HEK293 (cell line): ENCODE measurements around the gene KIAA0319L.

Experiments
- CTCF ChIA-PET: fragments of 350-600 bp; formaldehyde crosslinking; extraction: SDS; loops from one replicate; lab custom pipeline; 2021; ENCODE audit warnings: antibody characterized with exemption; lab: Yijun Ruan, JAX
- POLR2A ChIA-PET: fragments of 300-600 bp; formaldehyde crosslinking; extraction: SDS; loops from one replicate; lab custom pipeline; 2020; ENCODE audit warnings: antibody characterized with exemption, inconsistent platforms; lab: Yijun Ruan, JAX
- H3K27ac ChIP-seq: fragments of 200-500 bp; sonication (Bioruptor generic); 2 replicates; pipeline ENCODE4 v1.5.1; 2014; ENCODE audit warnings: low read depth, low read length, control low read depth, inconsistent platforms; ENCODE audit errors: extremely low read depth
- H3K36me3 ChIP-seq, 2 experiments: fragments of 200-500 bp in 1 of 2; sonication (Bioruptor generic) in 1 of 2; 1 replicate in 1 of 2; 2 replicates in 1 of 2; pipeline ENCODE4 v1.5.1; 2014 to 2017; ENCODE audit warnings: inconsistent platforms in 2 of 2, low read length in 2 of 2; ENCODE audit not compliant: control insufficient read depth in 2 of 2, insufficient read depth in 1 of 2
- H3K4me1 ChIP-seq: fragments of 200-500 bp; sonication (Bioruptor generic); 2 replicates; pipeline ENCODE4 v1.5.1; 2014; ENCODE audit warnings: mild to moderate bottlenecking, low read length, inconsistent platforms; ENCODE audit not compliant: control insufficient read depth, insufficient read depth
- H3K4me3 ChIP-seq: 2 replicates; pipeline ENCODE4 v1.5.1; 2011; ENCODE audit warnings: low read depth, mild to moderate bottlenecking, control low read depth, low read length, moderate library complexity
- H3K9me3 ChIP-seq: fragments of 200-500 bp; sonication (Bioruptor generic); 2 replicates; pipeline ENCODE4 v1.5.1; 2014; ENCODE audit warnings: low read depth, low read length, inconsistent platforms; ENCODE audit not compliant: control insufficient read depth, insufficient read depth
- AEBP2 ChIP-seq: fragments of 450-650 bp; formaldehyde crosslinking; IDR thresholded peaks from 2 replicates; pipeline ENCODE4 v1.5.1; 2016; ENCODE audit warnings: missing biosample characterization, missing genetic modification characterization, borderline replicate concordance
- CTCF ChIP-seq: fragments of 450-650 bp; formaldehyde crosslinking; IDR thresholded peaks from 2 replicates; pipeline ENCODE4 v1.5.1; 2016; ENCODE audit warnings: missing biosample characterization, missing genetic modification characterization
- INSM2 ChIP-seq: fragments of 450-650 bp; formaldehyde crosslinking; IDR thresholded peaks from 2 replicates; pipeline ENCODE4 v1.5.1; 2016; ENCODE audit warnings: missing biosample characterization, missing genetic modification characterization
- PRDM2 ChIP-seq: fragments of 450-650 bp; formaldehyde crosslinking; IDR thresholded peaks from 2 replicates; pipeline ENCODE4 v1.5.1; 2016; ENCODE audit warnings: missing biosample characterization, missing genetic modification characterization, borderline replicate concordance
- ZNF184 ChIP-seq: fragments of 450-650 bp; IDR thresholded peaks from 2 replicates; pipeline ENCODE4 v1.5.1; 2018; ENCODE audit warnings: missing biosample characterization, mild to moderate bottlenecking, missing genetic modification characterization
- ZNF223 ChIP-seq: fragments of 450-650 bp; formaldehyde crosslinking; IDR thresholded peaks from 2 replicates; pipeline ENCODE4 v1.5.1; 2016; ENCODE audit warnings: missing biosample characterization, missing genetic modification characterization
- ZNF311 ChIP-seq: fragments of 450-650 bp; formaldehyde crosslinking; IDR thresholded peaks from 2 replicates; pipeline ENCODE4 v1.5.1; 2017; ENCODE audit warnings: missing biosample characterization, missing genetic modification characterization, borderline replicate concordance
- ZNF404 ChIP-seq: fragments of 450-650 bp; formaldehyde crosslinking; IDR thresholded peaks from 2 replicates; pipeline ENCODE4 v1.5.1; 2017; ENCODE audit warnings: missing biosample characterization, missing genetic modification characterization
- ZNF561 ChIP-seq: fragments of 450-650 bp; IDR thresholded peaks from 2 replicates; pipeline ENCODE4 v1.5.1; 2018; ENCODE audit warnings: missing biosample characterization, missing genetic modification characterization, borderline replicate concordance
- ZNF654 ChIP-seq: fragments of 450-650 bp; formaldehyde crosslinking; IDR thresholded peaks from 2 replicates; pipeline ENCODE4 v1.5.1; 2016; ENCODE audit warnings: low read depth, missing biosample characterization, missing genetic modification characterization
- ZNF768 ChIP-seq: fragments of 450-650 bp; formaldehyde crosslinking; IDR thresholded peaks from 2 replicates; pipeline ENCODE4 v1.5.1; 2018; ENCODE audit warnings: missing biosample characterization, mild to moderate bottlenecking, missing genetic modification characterization
- ZNF837 ChIP-seq: fragments of 450-650 bp; formaldehyde crosslinking; IDR thresholded peaks from 2 replicates; pipeline ENCODE4 v1.5.1; 2016; ENCODE audit warnings: missing biosample characterization, missing genetic modification characterization

The KIAA0319L gene

GRCh38 chr1:35533586-35533985 lies 23.6 kb downstream of the KIAA0319L start (continued):
- TF ChIP-seq PRDM2 (tag by site-specific recombination) (no peak), AEBP2 (tag by site-specific recombination) (no peak), ZNF311 (tag by site-specific recombination) (no peak), ZNF184 (tag by site-specific recombination) (no peak)

GRCh38 chr1:35532497-35533223 lies 24.5 kb downstream of the KIAA0319L start:
- no peak overlapping the region for H3K27ac ChIP-seq
- ChIA-PET CTCF (interaction anchor here (0.6 to 0.9 kb wide), 4 partner anchors 9 to 411 kb away, joined by 3 read pairs; no protein-coding TSS in a partner anchor), POLR2A (no interaction called here)
- H3K9me3 ChIP-seq = no peaks in the 10 kb centered on the region
- H3K4me1 ChIP-seq = peaks cover 3% of the 10 kb centered on the region
- no peak for TF ChIP-seq ZNF654 (tag by site-specific recombination)
- no peak for TF ChIP-seq ZNF561 (tag by site-specific recombination)
- no peak for TF ChIP-seq ZNF837 (tag by site-specific recombination)
- TF ChIP-seq ZNF223 (tag by site-specific recombination) = no peak
- peaks cover 0 to 23% of the 10 kb centered on the region in 2 experiments; a peak in 2 of 3 replicates for H3K36me3 ChIP-seq
- H3K4me3 ChIP-seq = no peak overlapping the region

GRCh38 chr1:35531368-35531767 lies 25.8 kb downstream of the KIAA0319L start:
- Histone ChIP-seq H3K36me3 (peaks cover 0 to 23% of the 10 kb centered on the region in 2 experiments; a peak in 2 of 3 replicates), H3K27ac (no peak overlapping the region), H3K9me3 (no peaks in the 10 kb centered on the region), H3K4me1 (no peaks in the 10 kb centered on the region), H3K4me3 (no peak overlapping the region)
- TF ChIP-seq CTCF (tag by site-specific recombination) (no peak), INSM2 (tag by site-specific recombination) (no peak), ZNF768 (tag by site-specific recombination) (no peak), ZNF404 (no peak)
- POLR2A ChIA-PET = no interaction called here
- CTCF ChIA-PET = interaction anchor here (0.7 kb wide), 1 partner anchor 33 kb away, joined by 3 read pairs; no protein-coding TSS in a partner anchor
